GM12874 (cell line): ENCODE results near the gene N4BP2L1.

ENCODE experiments used
- TF ChIP-seq, protein P1 (sequence below): IDR thresholded peaks from 2 replicates; pipeline ENCODE4 v1.5.1; 2011; ENCODE audit warnings: low read depth, mild to moderate bottlenecking, control low read depth, low read length, moderate library complexity; ENCODE audit not compliant: insufficient read depth

Gene N4BP2L1

DNA sequence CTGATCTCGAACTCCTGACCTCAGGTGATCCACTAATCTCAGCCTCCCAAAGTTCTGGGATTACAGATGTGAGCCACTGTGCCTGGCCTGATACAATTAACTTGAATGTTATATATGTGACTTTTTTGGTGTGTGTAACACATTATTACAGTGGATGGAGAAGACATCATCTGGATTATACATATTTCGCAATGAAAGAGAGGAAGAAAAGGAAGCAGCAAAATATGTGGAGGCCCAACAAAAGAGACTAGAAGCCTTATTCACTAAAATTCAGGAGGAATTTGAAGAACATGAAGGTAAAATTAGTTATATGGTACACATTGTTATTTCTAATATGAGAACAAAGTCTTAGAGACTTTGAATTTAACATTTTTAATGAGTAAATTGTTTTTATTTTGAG, 57.1 kb downstream of the N4BP2L1 start:
- TF ChIP-seq, protein P1, sequence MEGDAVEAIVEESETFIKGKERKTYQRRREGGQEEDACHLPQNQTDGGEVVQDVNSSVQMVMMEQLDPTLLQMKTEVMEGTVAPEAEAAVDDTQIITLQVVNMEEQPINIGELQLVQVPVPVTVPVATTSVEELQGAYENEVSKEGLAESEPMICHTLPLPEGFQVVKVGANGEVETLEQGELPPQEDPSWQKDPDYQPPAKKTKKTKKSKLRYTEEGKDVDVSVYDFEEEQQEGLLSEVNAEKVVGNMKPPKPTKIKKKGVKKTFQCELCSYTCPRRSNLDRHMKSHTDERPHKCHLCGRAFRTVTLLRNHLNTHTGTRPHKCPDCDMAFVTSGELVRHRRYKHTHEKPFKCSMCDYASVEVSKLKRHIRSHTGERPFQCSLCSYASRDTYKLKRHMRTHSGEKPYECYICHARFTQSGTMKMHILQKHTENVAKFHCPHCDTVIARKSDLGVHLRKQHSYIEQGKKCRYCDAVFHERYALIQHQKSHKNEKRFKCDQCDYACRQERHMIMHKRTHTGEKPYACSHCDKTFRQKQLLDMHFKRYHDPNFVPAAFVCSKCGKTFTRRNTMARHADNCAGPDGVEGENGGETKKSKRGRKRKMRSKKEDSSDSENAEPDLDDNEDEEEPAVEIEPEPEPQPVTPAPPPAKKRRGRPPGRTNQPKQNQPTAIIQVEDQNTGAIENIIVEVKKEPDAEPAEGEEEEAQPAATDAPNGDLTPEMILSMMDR: no peak

DNA sequence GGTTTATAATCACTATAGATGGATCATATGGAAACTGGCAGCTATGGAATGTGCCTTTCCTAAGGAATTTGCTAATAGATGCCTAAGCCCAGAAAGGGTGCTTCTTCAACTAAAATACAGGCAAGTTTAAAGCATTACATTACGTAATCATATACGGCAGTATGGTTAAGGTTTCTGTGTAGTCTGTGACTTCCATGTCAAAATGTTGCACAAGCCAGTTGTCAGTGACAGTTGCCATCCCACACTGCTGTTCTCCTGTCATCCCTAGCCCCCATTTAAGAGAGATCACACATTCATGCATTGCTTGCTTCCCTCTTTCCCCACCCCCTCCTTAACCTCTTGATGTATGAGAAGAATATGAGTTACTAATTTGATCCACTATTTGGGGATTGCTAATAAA, 65.4 kb downstream of the N4BP2L1 start:
- TF ChIP-seq, protein P1: no peak

DNA sequence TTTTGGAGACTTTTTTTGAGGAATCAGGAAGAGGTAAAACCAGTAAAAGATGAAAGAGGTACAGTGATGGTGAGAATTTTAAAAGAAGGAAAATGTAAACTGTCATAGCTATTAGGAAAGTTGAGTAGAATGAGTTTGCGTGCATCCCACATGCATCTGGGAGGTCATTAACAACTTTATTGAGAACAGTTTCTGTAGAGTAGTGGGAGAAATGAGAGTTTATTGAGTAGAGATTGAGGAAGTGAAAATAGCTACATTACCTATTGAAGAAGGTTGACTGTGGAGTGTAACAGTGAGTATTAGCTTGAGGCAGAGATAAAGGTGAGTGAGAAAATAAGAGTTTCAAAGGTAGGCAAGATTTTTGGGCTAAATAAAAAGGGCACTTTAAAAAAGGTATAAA, 73.9 kb downstream of the N4BP2L1 start:
- TF ChIP-seq, protein P1: no peak
